WI38 (cell line): ENCODE results near the gene CPSF4.

Experiments used
- H3K4me3 ChIP-seq: 2 replicates; pipeline ENCODE4 v1.5.1; 2011; ENCODE audit warnings: low read depth, mild to moderate bottlenecking, control low read depth, low read length
- CTCF ChIP-seq: IDR thresholded peaks from 2 replicates; pipeline ENCODE4 v1.5.1; 2012; ENCODE audit warnings: low read depth, mild to moderate bottlenecking, control low read depth, low read length

Gene CPSF4

GRCh38 chr7:99473315-99473596 lies 34.5 kb downstream of the CPSF4 start:
- TF ChIP-seq CTCF: no peak
- peak overlapping the region; percentile 95 for H3K4me3 ChIP-seq

GRCh38 chr7:99476107-99476506 lies 37.4 kb downstream of the CPSF4 start:
- no peak for TF ChIP-seq CTCF
- no peak overlapping the region for H3K4me3 ChIP-seq

- H3K4me3 ChIP-seq: no peak overlapping the region
- TF ChIP-seq CTCF: no peak
Observed at GRCh38 chr7:99478464-99479440, 40.0 kb downstream of the CPSF4 start.

GRCh38 chr7:99485094-99485493 lies 46.4 kb downstream of the CPSF4 start:
- TF ChIP-seq CTCF: no peak
- H3K4me3 ChIP-seq: no peak overlapping the region

GRCh38 chr7:99489235-99489634 lies 50.5 kb downstream of the CPSF4 start:
- no peak overlapping the region for H3K4me3 ChIP-seq
- TF ChIP-seq CTCF: no peak

- no peak for TF ChIP-seq CTCF
Observed at GRCh38 chr7:99490878-99491277, 52.1 kb downstream of the CPSF4 start.

GRCh38 chr7:99493823-99494222 lies 55.1 kb downstream of the CPSF4 start:
- TF ChIP-seq CTCF: no peak

More at GRCh38 chr7:99490878-99491277, 52.1 kb downstream of the CPSF4 start:
- no peak overlapping the region for H3K4me3 ChIP-seq

More at GRCh38 chr7:99493823-99494222, 55.1 kb downstream of the CPSF4 start:
- no peak overlapping the region for H3K4me3 ChIP-seq
